ENCODE measurements around the gene DIO3. TPM values are rescaled to one million over a fixed set of nuclear protein-coding genes. Genes with fewer than 3 reads are reported as not detected.

The DIO3 gene
- total RNA-seq (1 to 10 TPM in 1 of 2 donors, under 1 TPM in 1; 0.40 to 1.3 TPM), polyA plus RNA-seq (ENCODE audit: insufficient read length in 2 of 2) (under 1 TPM; 0.35 to 0.36 TPM)
- long read RNA-seq, donor 1, result 0 reads
- long read RNA-seq, donor 2, partial matches to known transcripts, result 0 of 1 reads
- long read RNA-seq, donor 2, other reads (novel, unspliced or antisense), result 0 of 1 reads
- long read RNA-seq, donor 3, partial matches to known transcripts, result 0 of 2 reads
- long read RNA-seq, donor 3, other reads (novel, unspliced or antisense), result 0 of 2 reads
- long read RNA-seq, donor 4, result 0 reads

- WGBS (ENCODE audit: insufficient coverage), result 8% methylated on average over 73 of the region's 73 CpGs
- peaks cover 34% of the 10 kb centered on the region for H3K4me1 ChIP-seq (ENCODE audit: control insufficient read depth, insufficient read depth, low read length)
- no peaks in the 10 kb centered on the region for H3K36me3 ChIP-seq (ENCODE audit: control insufficient read depth, insufficient read depth, low read length)
- no peak within 1 kb of the TSS for H3K4me3 ChIP-seq (ENCODE audit: low read depth, low read length)
- H3K27me3 ChIP-seq (ENCODE audit: control insufficient read depth, insufficient read depth, low read length), result peaks cover 70% of the 10 kb centered on the region
- H3K27ac ChIP-seq (ENCODE audit: low read depth, low read length), result no peak within 1 kb of the TSS
- peak in 1 of 6 donors; percentile 41 for DNase-seq (ENCODE audit: low read depth in 4 of 6, low spot score in 6 of 6)
- peaks cover 8% of the 10 kb centered on the region for H3K9me3 ChIP-seq (ENCODE audit: control insufficient read depth, insufficient read depth, low read length)
Observed at GRCh38 chr14:101561145-101561896, at the start of gene DIO3. TSS of gene DIO3 (plus strand) at chr14:101561495.

- 70% methylated on average over 18 of the region's 20 CpGs for WGBS (ENCODE audit: insufficient coverage)
- peaks cover 15% of the 10 kb centered on the region for H3K4me1 ChIP-seq (ENCODE audit: control insufficient read depth, insufficient read depth, low read length)
- H3K9me3 ChIP-seq (ENCODE audit: control insufficient read depth, insufficient read depth, low read length), result no peaks in the 10 kb centered on the region
- H3K27me3 ChIP-seq (ENCODE audit: control insufficient read depth, insufficient read depth, low read length), result no peaks in the 10 kb centered on the region
- no peak overlapping the region for H3K4me3 ChIP-seq (ENCODE audit: low read depth, low read length)
- H3K27ac ChIP-seq (ENCODE audit: low read depth, low read length), result no peak overlapping the region
- no peaks in the 10 kb centered on the region for H3K36me3 ChIP-seq (ENCODE audit: control insufficient read depth, insufficient read depth, low read length)
- DNase-seq (ENCODE audit: low read depth in 4 of 6, low spot score in 6 of 6), result no peak
Observed at GRCh38 chr14:101511620-101512375, 49.5 kb upstream of the DIO3 start.

- Histone ChIP-seq H3K9me3 (ENCODE audit: control insufficient read depth, insufficient read depth, low read length) (no peaks in the 10 kb centered on the region), H3K36me3 (ENCODE audit: control insufficient read depth, insufficient read depth, low read length) (no peaks in the 10 kb centered on the region), H3K4me1 (ENCODE audit: control insufficient read depth, insufficient read depth, low read length) (peaks cover 10% of the 10 kb centered on the region), H3K27ac (ENCODE audit: low read depth, low read length) (no peak overlapping the region), H3K4me3 (ENCODE audit: low read depth, low read length) (no peak overlapping the region), H3K27me3 (ENCODE audit: control insufficient read depth, insufficient read depth, low read length) (no peaks in the 10 kb centered on the region)
- WGBS (ENCODE audit: insufficient coverage), result 92% methylated on average over 7 of the region's 9 CpGs
- no peak for DNase-seq (ENCODE audit: low read depth in 4 of 6, low spot score in 6 of 6)
Observed at GRCh38 chr14:101512376-101512695, 49.0 kb upstream of the DIO3 start.

GRCh38 chr14:101514136-101514535 lies 47.2 kb upstream of the DIO3 start:
- Histone ChIP-seq H3K27me3 (ENCODE audit: control insufficient read depth, insufficient read depth, low read length) (no peaks in the 10 kb centered on the region), H3K4me1 (ENCODE audit: control insufficient read depth, insufficient read depth, low read length) (peaks cover 13% of the 10 kb centered on the region), H3K4me3 (ENCODE audit: low read depth, low read length) (no peak overlapping the region), H3K9me3 (ENCODE audit: control insufficient read depth, insufficient read depth, low read length) (no peaks in the 10 kb centered on the region), H3K27ac (ENCODE audit: low read depth, low read length) (no peak overlapping the region), H3K36me3 (ENCODE audit: control insufficient read depth, insufficient read depth, low read length) (no peaks in the 10 kb centered on the region)
- DNase-seq (ENCODE audit: low read depth in 4 of 6, low spot score in 6 of 6), result no peak
- WGBS (ENCODE audit: insufficient coverage), result 80% methylated on average over 5 of the region's 5 CpGs

- Histone ChIP-seq H3K27me3 (ENCODE audit: control insufficient read depth, insufficient read depth, low read length) (no peaks in the 10 kb centered on the region), H3K27ac (ENCODE audit: low read depth, low read length) (no peak overlapping the region), H3K9me3 (ENCODE audit: control insufficient read depth, insufficient read depth, low read length) (no peaks in the 10 kb centered on the region), H3K36me3 (ENCODE audit: control insufficient read depth, insufficient read depth, low read length) (no peaks in the 10 kb centered on the region), H3K4me1 (ENCODE audit: control insufficient read depth, insufficient read depth, low read length) (peaks cover 31% of the 10 kb centered on the region), H3K4me3 (ENCODE audit: low read depth, low read length) (no peak overlapping the region)
- DNase-seq (ENCODE audit: low read depth in 4 of 6, low spot score in 6 of 6), result no peak
- 88% methylated on average over 6 of the region's 9 CpGs for WGBS (ENCODE audit: insufficient coverage)
Observed at GRCh38 chr14:101516401-101516800, 44.9 kb upstream of the DIO3 start.

GRCh38 chr14:101518611-101519473 lies 42.5 kb upstream of the DIO3 start:
- no peak overlapping the region for H3K27ac ChIP-seq (ENCODE audit: low read depth, low read length)
- 74% methylated on average over 24 of the region's 28 CpGs for WGBS (ENCODE audit: insufficient coverage)
- no peak for DNase-seq (ENCODE audit: low read depth in 4 of 6, low spot score in 6 of 6)

GRCh38 chr14:101520621-101521472 lies 40.4 kb upstream of the DIO3 start:
- 82% methylated on average over 29 of the region's 30 CpGs for WGBS (ENCODE audit: insufficient coverage)
- H3K9me3 ChIP-seq (ENCODE audit: control insufficient read depth, insufficient read depth, low read length), result no peaks in the 10 kb centered on the region
- H3K36me3 ChIP-seq (ENCODE audit: control insufficient read depth, insufficient read depth, low read length), result no peaks in the 10 kb centered on the region
- H3K4me3 ChIP-seq (ENCODE audit: low read depth, low read length), result no peak overlapping the region
- peak in 1 of 6 donors; percentile 21 for DNase-seq (ENCODE audit: low read depth in 4 of 6, low spot score in 6 of 6)
- no peak overlapping the region for H3K27ac ChIP-seq (ENCODE audit: low read depth, low read length)
- no peaks in the 10 kb centered on the region for H3K27me3 ChIP-seq (ENCODE audit: control insufficient read depth, insufficient read depth, low read length)
- peaks cover 35% of the 10 kb centered on the region for H3K4me1 ChIP-seq (ENCODE audit: control insufficient read depth, insufficient read depth, low read length)

More at GRCh38 chr14:101518611-101519473, 42.5 kb upstream of the DIO3 start:
- no peaks in the 10 kb centered on the region for H3K9me3 ChIP-seq (ENCODE audit: control insufficient read depth, insufficient read depth, low read length)
- H3K4me1 ChIP-seq (ENCODE audit: control insufficient read depth, insufficient read depth, low read length), result peaks cover 32% of the 10 kb centered on the region
- no peak overlapping the region for H3K4me3 ChIP-seq (ENCODE audit: low read depth, low read length)
- H3K36me3 ChIP-seq (ENCODE audit: control insufficient read depth, insufficient read depth, low read length), result no peaks in the 10 kb centered on the region
- H3K27me3 ChIP-seq (ENCODE audit: control insufficient read depth, insufficient read depth, low read length), result no peaks in the 10 kb centered on the region

GRCh38 chr14:101521473-101521915 lies 39.8 kb upstream of the DIO3 start:
- Histone ChIP-seq H3K9me3 (ENCODE audit: control insufficient read depth, insufficient read depth, low read length) (no peaks in the 10 kb centered on the region), H3K36me3 (ENCODE audit: control insufficient read depth, insufficient read depth, low read length) (peaks cover 3% of the 10 kb centered on the region), H3K4me3 (ENCODE audit: low read depth, low read length) (no peak overlapping the region), H3K27me3 (ENCODE audit: control insufficient read depth, insufficient read depth, low read length) (no peaks in the 10 kb centered on the region), H3K4me1 (ENCODE audit: control insufficient read depth, insufficient read depth, low read length) (peaks cover 36% of the 10 kb centered on the region), H3K27ac (ENCODE audit: low read depth, low read length) (no peak overlapping the region)
- no peak for DNase-seq (ENCODE audit: low read depth in 4 of 6, low spot score in 6 of 6)
- 47% methylated on average over 15 of the region's 17 CpGs for WGBS (ENCODE audit: insufficient coverage)
